NCI-H128 (cell line): ENCODE measurements around the gene TP53TG3B.
"Not testable (repeated sequence)": the region's sequence is repeated elsewhere in the genome, so short reads cannot be mapped to it uniquely, and the experiment has no call there.

ENCODE experiments used
- DNase-seq: peaks from one replicate; lab custom pipeline; 2025; ENCODE audit not compliant: unreplicated experiment; lab: John Stamatoyannopoulos, UW

Gene TP53TG3B

GRCh38 chr16:33360541-33360940 is at the start of gene TP53TG3B:
TSS of gene TP53TG3B (plus strand) at chr16:33360841. CDS start at chr16:33360909, 68 bp downstream.
- not testable (repeated sequence) for DNase-seq

- DNase-seq, result not testable (repeated sequence)
Observed at GRCh38 chr16:33336226-33337012, 24.2 kb upstream of the TP53TG3B start.

- DNase-seq, result not testable (repeated sequence)
Observed at GRCh38 chr16:33337627-33338542, 22.8 kb upstream of the TP53TG3B start.

GRCh38 chr16:33338543-33338951 is 22.1 kb upstream of the TP53TG3B start:
- not testable (repeated sequence) for DNase-seq

- not testable (repeated sequence) for DNase-seq
Observed at GRCh38 chr16:33339093-33340061, 21.3 kb upstream of the TP53TG3B start.
